Bone marrow (tissue), 2 donors: ENCODE results near the gene TCF4.

Source experiments
- DNase-seq, 2 donors: peaks; one replicate each; lab custom pipeline; 2025; lab: John Stamatoyannopoulos, UW

Gene TCF4

DNA sequence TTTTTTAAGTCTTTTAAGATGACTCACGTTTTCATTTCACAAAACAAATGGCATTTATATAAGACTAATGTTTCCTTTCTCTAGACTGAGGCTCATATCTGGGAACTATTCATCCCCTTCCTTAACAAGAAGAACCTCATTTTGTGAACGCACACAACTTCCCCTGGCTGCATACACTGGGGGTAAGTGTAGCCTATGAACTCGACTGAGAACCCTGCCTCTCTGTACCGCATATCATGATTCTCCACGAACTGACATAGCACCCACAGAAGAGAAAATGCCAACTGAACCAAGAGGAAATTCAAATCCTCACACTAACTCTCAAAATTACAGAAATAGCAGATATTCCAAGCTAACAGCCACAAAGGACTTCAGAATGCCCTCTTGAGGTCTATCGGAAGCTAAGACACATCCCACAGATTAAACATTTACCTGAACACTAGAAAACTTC, 236.7 kb downstream of the TCF4 start:
- DNase-seq = peak in 1 of 2 donors; percentile 38

DNA sequence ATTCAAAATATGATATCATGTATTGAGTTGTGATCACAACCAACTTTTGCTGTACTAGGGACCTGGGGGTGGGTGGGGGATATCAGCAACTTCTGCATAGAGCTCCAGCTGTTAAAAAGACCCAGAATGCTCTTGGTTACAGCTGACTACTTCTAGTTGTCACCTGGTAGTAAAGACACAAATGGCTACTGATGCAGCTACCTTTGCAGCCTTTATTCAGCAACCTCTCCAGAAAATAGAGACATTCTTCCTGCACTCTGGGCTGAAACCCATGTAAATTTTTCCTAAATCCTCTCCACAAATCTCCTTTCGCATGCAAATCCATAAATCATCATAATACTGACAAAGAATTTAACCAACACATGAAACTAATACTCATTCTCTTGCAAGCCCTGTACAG, 238.3 kb downstream of the TCF4 start:
- no peak for DNase-seq

DNA sequence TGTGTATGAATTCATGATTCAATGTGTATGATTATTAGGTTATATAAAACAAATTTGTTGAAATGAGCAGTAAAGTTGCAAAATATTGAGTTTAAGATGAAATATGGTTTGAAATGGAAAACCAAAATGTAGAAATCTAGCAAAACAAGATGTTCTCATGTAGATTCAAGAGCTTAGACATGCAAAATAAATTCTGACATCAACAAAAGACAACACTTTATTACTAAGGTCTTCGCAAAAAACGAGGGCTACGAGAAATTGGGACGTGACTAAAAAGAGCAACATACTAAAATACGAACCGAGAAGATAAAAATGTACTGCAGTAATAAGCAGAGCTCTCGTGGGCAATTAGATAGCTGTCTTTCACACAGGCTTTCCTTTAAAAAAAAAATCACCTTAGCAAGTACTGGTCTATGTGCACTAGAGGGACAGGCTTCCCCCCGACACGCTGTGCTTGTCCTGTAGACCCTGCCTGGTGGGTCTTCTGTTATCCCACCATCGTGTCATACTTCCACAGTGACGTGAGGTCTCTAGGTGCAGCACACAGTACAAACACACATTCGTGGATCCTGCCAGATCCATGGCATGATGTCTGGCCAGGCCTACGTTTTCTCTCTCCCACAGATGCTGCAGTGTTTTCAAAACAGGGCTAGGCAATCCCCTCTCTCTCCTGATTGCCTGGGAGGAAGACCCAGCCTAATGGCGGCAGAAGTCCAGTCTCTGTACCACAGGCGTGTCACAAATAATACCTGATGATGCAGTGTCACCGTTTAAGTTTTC, 240.8 kb downstream of the TCF4 start:
- DNase-seq = no peak

- no peak for DNase-seq
These were observed 241.6 kb downstream of the TCF4 start for GRCh38 chr18:55346387-55346786.

- no peak for DNase-seq
These were observed 242.7 kb downstream of the TCF4 start for GRCh38 chr18:55345103-55345950.

- peak in 1 of 2 donors; percentile 57 for DNase-seq
These were observed 244.5 kb downstream of the TCF4 start for GRCh38 chr18:55343396-55344073.

DNA sequence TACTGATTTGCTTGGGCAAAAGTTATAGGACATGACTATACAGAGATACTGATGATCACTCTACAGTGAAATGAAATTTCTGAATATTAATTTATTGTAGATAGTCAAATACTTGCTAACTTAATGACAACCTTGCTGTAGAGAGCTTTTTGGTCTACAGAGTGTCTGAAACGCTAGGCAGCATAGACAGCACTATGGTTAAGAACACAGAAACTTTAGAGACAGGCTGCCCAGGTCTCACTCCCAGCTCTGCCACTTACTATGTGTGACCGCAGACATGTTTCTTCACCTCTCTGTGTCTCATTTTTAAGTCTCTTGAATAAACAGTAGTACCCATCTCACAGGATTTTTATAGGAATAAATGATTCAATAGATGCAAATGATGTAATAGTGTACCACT, 247.0 kb downstream of the TCF4 start:
- DNase-seq = no peak

- DNase-seq = no peak
These were observed 248.0 kb downstream of the TCF4 start for GRCh38 chr18:55339990-55340389.

DNA sequence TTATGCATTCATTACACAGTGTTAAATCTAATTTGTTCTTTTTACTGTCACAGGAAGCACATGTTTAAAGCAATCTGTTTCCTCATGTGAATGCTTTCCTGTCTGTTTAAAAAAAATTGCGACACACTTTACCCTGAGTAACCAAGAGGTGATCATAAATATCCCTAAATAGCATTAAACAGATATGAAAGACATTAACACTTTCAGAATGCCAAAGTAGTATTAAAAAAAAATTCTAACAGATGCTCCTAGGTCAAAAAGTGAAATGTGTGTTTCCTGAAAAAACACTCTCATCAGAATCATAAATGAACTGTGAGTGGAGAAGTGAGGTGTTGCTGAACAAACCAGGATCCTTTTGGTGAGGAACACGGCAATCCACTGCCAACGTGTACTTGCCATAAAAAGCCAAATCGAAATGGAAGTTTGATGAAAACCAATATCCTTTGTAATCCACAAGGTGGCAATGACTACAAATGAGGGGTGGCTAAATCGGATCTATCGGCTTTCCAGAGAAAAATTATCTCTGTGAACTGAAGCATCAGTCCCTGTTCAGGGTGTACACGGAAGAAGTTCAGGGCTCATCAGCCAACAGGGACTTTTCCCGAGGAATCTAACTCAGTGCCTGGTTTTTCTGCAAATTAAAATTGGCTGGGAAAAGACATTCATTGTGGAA, 248.9 kb downstream of the TCF4 start:
- peak in 1 of 2 donors; percentile 92 for DNase-seq

DNA sequence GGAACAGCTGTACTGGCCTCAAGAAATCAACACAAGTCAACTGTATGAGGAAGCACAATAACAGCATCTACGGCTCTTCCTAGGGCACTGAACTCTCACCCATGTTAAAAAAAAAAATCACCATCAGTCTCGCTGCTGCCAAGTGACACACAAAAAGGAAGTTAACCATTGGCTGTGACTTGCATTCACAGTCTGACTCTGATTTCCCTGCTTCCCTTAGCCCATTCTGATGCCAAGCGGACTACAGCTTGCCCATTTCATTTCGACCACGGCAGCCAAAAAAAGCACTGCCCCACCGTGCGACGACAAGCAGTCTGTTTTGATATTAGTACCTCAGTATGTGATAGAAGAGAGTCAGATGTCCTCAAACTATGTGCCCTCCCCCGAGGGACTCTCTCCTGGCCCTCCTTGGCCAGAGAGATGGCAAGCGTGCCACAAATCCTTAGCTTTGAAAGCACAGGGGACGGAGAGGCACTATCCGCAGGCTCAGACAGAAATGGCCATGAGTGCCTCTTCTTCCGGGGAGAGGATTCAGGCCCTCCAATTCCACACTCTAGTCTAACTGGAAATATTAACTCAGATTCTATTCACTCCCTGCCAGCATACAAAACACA, 250.0 kb downstream of the TCF4 start:
- peak in 1 of 2 donors; percentile 73 for DNase-seq

DNA sequence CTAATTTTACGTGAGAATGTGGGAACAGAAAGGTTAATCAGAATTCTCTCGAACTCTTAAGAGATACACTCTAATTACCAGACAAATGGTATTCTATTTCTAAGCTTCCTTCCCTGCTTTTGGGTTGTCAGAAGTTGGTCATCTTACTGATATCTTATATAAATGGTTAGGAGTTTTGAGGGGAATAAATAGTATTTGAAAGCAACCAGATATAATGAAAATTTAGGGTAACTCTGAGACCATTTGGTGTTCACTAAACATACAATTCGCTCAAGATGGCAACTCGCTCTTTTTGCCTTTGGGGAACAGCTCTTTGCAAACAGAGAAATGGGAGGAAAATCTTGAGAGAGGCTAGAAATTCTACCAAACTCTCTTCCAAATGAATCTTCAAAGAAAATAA, 250.9 kb downstream of the TCF4 start:
- DNase-seq = no peak

GRCh38 chr18:55336438-55337100, 251.4 kb downstream of the TCF4 start:
- no peak for DNase-seq

- no peak for DNase-seq
These were observed 253.1 kb downstream of the TCF4 start for GRCh38 chr18:55334875-55335274.

DNA sequence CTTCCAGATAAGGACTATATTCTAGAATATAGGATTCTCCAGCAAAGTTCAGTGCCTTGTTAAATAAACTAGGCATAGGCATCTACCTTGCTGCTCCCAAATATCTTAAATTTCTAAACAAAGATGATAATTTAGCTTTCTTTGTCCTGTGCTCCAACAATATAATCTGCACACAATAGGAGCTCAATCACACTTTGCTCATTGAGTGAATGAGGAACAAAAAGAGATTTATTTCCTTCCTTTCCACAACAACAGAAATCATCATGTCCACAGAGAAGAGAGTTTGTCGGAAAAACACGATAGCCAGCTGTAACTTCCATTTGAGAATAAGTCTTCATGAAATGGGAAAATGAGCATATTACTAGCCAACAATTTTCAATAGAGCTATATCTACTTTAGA, 256.7 kb downstream of the TCF4 start:
- DNase-seq = no peak

GRCh38 chr18:55328301-55328700, 259.7 kb downstream of the TCF4 start:
- DNase-seq = peak in 1 of 2 donors; percentile 75

GRCh38 chr18:55327454-55327853, 260.5 kb downstream of the TCF4 start:
- no peak for DNase-seq

- DNase-seq = no peak
These were observed 261.9 kb downstream of the TCF4 start for GRCh38 chr18:55326134-55326533.

- DNase-seq = no peak
These were observed 263.8 kb downstream of the TCF4 start for GRCh38 chr18:55324166-55324565.

- DNase-seq = no peak
These were observed 264.7 kb downstream of the TCF4 start for GRCh38 chr18:55323051-55323994.
